ENCODE measurements around the gene ANKRD35. TPM values are rescaled to one million over a fixed set of nuclear protein-coding genes. Genes with fewer than 3 reads are reported as not detected.
A peak's percentile ranks its signal among the peaks of the same experiment; 100 is the strongest.

ANKRD35 gene
- total RNA-seq, 1 experiment from 2014 or later = 2.7 TPM

- TF ChIP-seq AR (CRISPR knock-in tag; IDR thresholded peaks at IDR 0.05) (no peak), ZNF263 (CRISPR knock-in tag; IDR thresholded peaks at IDR 0.05; ENCODE audit: low read depth) (no peak)
Observed at GRCh38 chr1:145826030-145826429, 59.6 kb downstream of the ANKRD35 start (continued).

GRCh38 chr1:145824499-145824842, 61.2 kb downstream of the ANKRD35 start:
- ChIA-PET CTCF (interaction anchor here (1.1 to 1.4 kb wide), 5 partner anchors 8 to 140 kb away, joined by 3 to 19 read pairs (median 4); partner anchors contain the start of genes ANKRD34A, NUDT17, PIAS3 and POLR3GL), POLR2A (interaction anchor here (1.4 to 1.6 kb wide), 2 partner anchors 21 to 35 kb away, joined by 7 to 10 read pairs; partner anchors contain the start of genes NUDT17 and PIAS3)
- no peak for DNase-seq (ENCODE audit: low spot score)
- H3K9me3 Mint-ChIP-seq = no peaks in the 10 kb centered on the region
- peak overlapping the region; percentile 93 for H3K4me3 Mint-ChIP-seq
- H3K36me3 Mint-ChIP-seq = peaks cover 32% of the 10 kb centered on the region
- H3K4me1 Mint-ChIP-seq = peaks cover 5% of the 10 kb centered on the region
- no peak for TF ChIP-seq USF1 (CRISPR knock-in tag; IDR thresholded peaks at IDR 0.05)
- TF ChIP-seq SMAD3 (CRISPR knock-in tag; IDR thresholded peaks at IDR 0.05; ENCODE audit: borderline replicate concordance) = no peak
- no peak for TF ChIP-seq NR1H2 (CRISPR knock-in tag; IDR thresholded peaks at IDR 0.05)
- TF ChIP-seq PRDM15 (CRISPR knock-in tag; IDR thresholded peaks at IDR 0.05) = no peak
- TF ChIP-seq PRRX2 (CRISPR knock-in tag; IDR thresholded peaks at IDR 0.05) = no peak
- H3K27me3 Mint-ChIP-seq (ENCODE audit: low read depth) = no peaks in the 10 kb centered on the region
- peak overlapping the region; percentile 99 for H3K27ac Mint-ChIP-seq
- ATAC-seq = no peak

GRCh38 chr1:145823565-145824498, 61.8 kb downstream of the ANKRD35 start, which contains the start of the genes POLR3C and RNF115:
TSS of gene POLR3C (plus strand) at chr1:145824200. CDS start at chr1:145825777, 1,577 bp downstream.
TSS of gene RNF115 (minus strand) at chr1:145824095. CDS start at chr1:145823873, 222 bp downstream.
- H3K4me3 Mint-ChIP-seq = peak within 1 kb of the TSS; percentile 93
- peak; percentile 95 for ATAC-seq
- ChIA-PET POLR2A (interaction anchor here (1.4 to 1.6 kb wide), 2 partner anchors 22 to 35 kb away, joined by 7 to 10 read pairs; partner anchors contain the start of genes NUDT17 and PIAS3), CTCF (interaction anchor here (1.1 to 1.4 kb wide), 5 partner anchors 9 to 141 kb away, joined by 3 to 19 read pairs (median 4); partner anchors contain the start of genes ANKRD34A, NUDT17, PIAS3 and POLR3GL)
- peaks cover 5% of the 10 kb centered on the region for H3K4me1 Mint-ChIP-seq
- H3K36me3 Mint-ChIP-seq = peaks cover 27% of the 10 kb centered on the region
- no peaks in the 10 kb centered on the region for H3K27me3 Mint-ChIP-seq (ENCODE audit: low read depth)
- peak; percentile 92 for DNase-seq (ENCODE audit: low spot score)
- H3K9me3 Mint-ChIP-seq = no peaks in the 10 kb centered on the region
- H3K27ac Mint-ChIP-seq = peak within 1 kb of the TSS; percentile 99
- TF ChIP-seq E2F4 (CRISPR knock-in tag; IDR thresholded peaks at IDR 0.05; ENCODE audit: borderline replicate concordance, low read depth) (no peak), JUN (CRISPR knock-in tag; IDR thresholded peaks at IDR 0.05) (no peak), ZNF281 (CRISPR knock-in tag; IDR thresholded peaks at IDR 0.05) (no peak), USF1 (CRISPR knock-in tag; IDR thresholded peaks at IDR 0.05) (peak; percentile 91), USF2 (CRISPR knock-in tag; IDR thresholded peaks at IDR 0.05) (peak; percentile 95), HMGXB4 (CRISPR knock-in tag; IDR thresholded peaks at IDR 0.05) (no peak), ATF3 (CRISPR knock-in tag; conservative IDR thresholded peaks at IDR 0.05) (no peak), TEAD1 (CRISPR knock-in tag; IDR thresholded peaks at IDR 0.05) (peak; percentile 60; the same call in 1 of the 2 replicates)

Data from WTC11 (cell line).